SU-DHL-6 (cell line): ENCODE results near the gene EPB41L4B.

Source experiments
- CTCF ChIP-seq: fragments of 200-600 bp; sonication (generic); IDR thresholded peaks from one replicate; pipeline ENCODE4 v1.5.1; 2017; ENCODE audit warnings: antibody characterized with exemption, mild to moderate bottlenecking, low read length, moderate library complexity; ENCODE audit not compliant: insufficient read depth, poor library complexity, severe bottlenecking
- EZH2phosphoT487 ChIP-seq: fragments of 200-600 bp; sonication (generic), shearing (Covaris generic); conservative IDR thresholded peaks from 2 replicates; pipeline ENCODE4 v1.6.1; 2018; ENCODE audit warnings: mild to moderate bottlenecking, antibody characterized with exemption, low read length, moderate library complexity, mixed read lengths

- no peak for TF ChIP-seq CTCF
- no peak for TF ChIP-seq EZH2phosphoT487
Observed at GRCh38 chr9:109124121-109124520, 196.7 kb downstream of the EPB41L4B start.
